SK-N-SH (cell line): ENCODE results near the gene NR2F1. TPM values are rescaled to one million over a fixed set of nuclear protein-coding genes. Genes with fewer than 3 reads are reported as not detected.

Experiments used
- CTCF ChIA-PET: fragments of 300-600, 350-600 bp; formaldehyde crosslinking; extraction: SDS; loops from one replicate; lab custom pipeline; 2021; lab: Yijun Ruan, JAX
- POLR2A ChIA-PET: fragments of 350-600 bp; sonication (Branson Sonifier 250); formaldehyde crosslinking; extraction: SDS; loops from one replicate; lab custom pipeline; 2020; ENCODE audit warnings: antibody characterized with exemption, inconsistent platforms; lab: Yijun Ruan, JAX
- DNase-seq: peaks from one replicate; pipeline ENCODE4 v3.0.0; 2012
- H2AFZ ChIP-seq: fragments of 200-600 bp; sonication (generic); 2 replicates; pipeline ENCODE4 v1.8.1; 2016; ENCODE audit warnings: antibody characterized with exemption, mild to moderate bottlenecking, low read depth
- H3F3A ChIP-seq: fragments of 200-600 bp; sonication (generic); replicated peaks from 2 replicates; pipeline ENCODE3; 2016; ENCODE audit warnings: antibody characterized with exemption, mild to moderate bottlenecking; ENCODE audit not compliant: insufficient read depth
- H3K27ac ChIP-seq, 2 experiments: fragments of 200-500 bp in 1 of 2; fragments of 200-600 bp in 1 of 2; sonication (Bioruptor generic) in 1 of 2; sonication (generic), shearing (Covaris generic) in 1 of 2; 2 replicates each; pipeline versions ENCODE4 v1.5.1 to v1.6.1; 2014 to 2016; ENCODE audit warnings: low read depth in 2 of 2, inconsistent platforms in 1 of 2, low read length in 1 of 2, mild to moderate bottlenecking in 1 of 2, mixed read lengths in 1 of 2
- H3K27me3 ChIP-seq: fragments of 200-600 bp; sonication (generic), shearing (Covaris generic); 2 replicates; pipeline ENCODE4 v1.6.1; 2016; ENCODE audit warnings: mixed run types; ENCODE audit not compliant: insufficient read depth
- H3K36me3 ChIP-seq, 2 experiments: fragments of 200-500 bp in 1 of 2; fragments of 200-600 bp in 1 of 2; sonication (Bioruptor generic) in 1 of 2; sonication (generic) in 1 of 2; replicated peaks in 1 of 2; 2 replicates each; pipeline versions ENCODE3 to v1.5.1; 2014 to 2016; ENCODE audit warnings: low read length in 1 of 2, mild to moderate bottlenecking in 1 of 2; ENCODE audit not compliant: insufficient read depth in 2 of 2, control insufficient read depth in 1 of 2
- H3K4me1 ChIP-seq, 2 experiments: fragments of 200-500 bp in 1 of 2; fragments of 200-600 bp in 1 of 2; sonication (Bioruptor generic) in 1 of 2; sonication (generic), shearing (Covaris generic) in 1 of 2; 2 replicates each; pipeline versions ENCODE4 v1.5.1 to v1.6.1; 2014 to 2016; ENCODE audit warnings: low read depth in 1 of 2, low read length in 1 of 2, mixed run types in 1 of 2; ENCODE audit not compliant: insufficient read depth in 2 of 2, control insufficient read depth in 1 of 2
- H3K4me2 ChIP-seq: fragments of 200-600 bp; sonication (generic), shearing (Covaris generic); 2 replicates; pipeline ENCODE4 v1.6.1; 2017; ENCODE audit warnings: mixed run types
- H3K4me3 ChIP-seq, 2 experiments: fragments of 200-500 bp in 1 of 2; fragments of 200-600 bp in 1 of 2; sonication (Bioruptor generic) in 1 of 2; sonication (generic), shearing (Covaris generic) in 1 of 2; 2 replicates each; pipeline versions ENCODE4 v1.5.1 to v1.8.1; 2014 to 2016; ENCODE audit warnings: low read depth in 2 of 2, inconsistent platforms in 1 of 2, low read length in 1 of 2, mild to moderate bottlenecking in 1 of 2, mixed read lengths in 1 of 2, moderate library complexity in 1 of 2
- H3K79me2 ChIP-seq: fragments of 200-600 bp; sonication (generic); 2 replicates; pipeline ENCODE4 v1.8.1; 2017; ENCODE audit warnings: mild to moderate bottlenecking; ENCODE audit not compliant: insufficient read depth
- H3K9ac ChIP-seq: fragments of 200-600 bp; sonication (generic); 2 replicates; pipeline ENCODE4 v1.6.1; 2017; ENCODE audit warnings: mixed run types
- H3K9me2 ChIP-seq: fragments of 200-600 bp; sonication (generic); 2 replicates; pipeline ENCODE4 v1.6.1; 2017; ENCODE audit warnings: mixed run types
- H3K9me3 ChIP-seq: fragments of 200-600 bp; sonication (generic); 2 replicates; pipeline ENCODE4 v1.6.1; 2017; ENCODE audit warnings: mixed run types, mild to moderate bottlenecking, moderate library complexity
- H4K20me1 ChIP-seq: fragments of 200-600 bp; sonication (generic); 2 replicates; pipeline ENCODE4 v1.6.1; 2017; ENCODE audit warnings: mild to moderate bottlenecking, mixed run types; ENCODE audit not compliant: insufficient read depth
- EP300 ChIP-seq, 2 experiments: IDR thresholded peaks; 2 replicates each; pipeline versions ENCODE4 v1.4.0 to v1.6.1; 2012; ENCODE audit warnings: borderline replicate concordance in 1 of 2, low read depth in 1 of 2, low read length in 1 of 2
- FOSL2 ChIP-seq: IDR thresholded peaks from 2 replicates; pipeline ENCODE4 v1.4.0; 2012; ENCODE audit warnings: low read depth, mild to moderate bottlenecking, moderate library complexity, borderline replicate concordance
- FOXM1 ChIP-seq: IDR thresholded peaks from 2 replicates; pipeline ENCODE4 v1.4.0; 2012; ENCODE audit warnings: low read depth, mild to moderate bottlenecking
- GATA2 ChIP-seq: sonication (generic); formaldehyde crosslinking; IDR thresholded peaks from 2 replicates; pipeline ENCODE4 v1.5.0; 2020; ENCODE audit warnings: mild to moderate bottlenecking, missing genetic modification reagents
- JUND ChIP-seq: IDR thresholded peaks from 2 replicates; pipeline ENCODE4 v1.4.0; 2012
- PBX3 ChIP-seq: IDR thresholded peaks from 2 replicates; pipeline ENCODE4; 2012
- RXRA ChIP-seq: IDR thresholded peaks from 2 replicates; pipeline ENCODE4 v1.4.0; 2012; ENCODE audit warnings: low read depth, mild to moderate bottlenecking, borderline replicate concordance
- TCF12 ChIP-seq: IDR thresholded peaks from 2 replicates; pipeline ENCODE4 v1.4.0; 2012
- TEAD4 ChIP-seq: IDR thresholded peaks from 2 replicates; pipeline ENCODE4 v1.4.0; 2012; ENCODE audit warnings: mild to moderate bottlenecking, borderline replicate concordance; ENCODE audit not compliant: insufficient read depth
- WGBS: methylation state at CpG from one replicate; pipeline ENCODE4 v1.1.6; 2017; ENCODE audit warnings: low lambda C conversion rate; 5-methylcytosine and 5-hydroxymethylcytosine counted together
- polyA plus RNA-seq, 3 experiments: library from polyadenylated mRNA; depleted of rRNA; stranded (reverse); fragments of >200 nt; gene quantifications; 2 replicates each; pipeline ENCODE4 v1.2.3, GENCODE V29; 2012
- TF ChIP-seq, protein P1 (sequence below): fragments of 200-600 bp; sonication (generic); IDR thresholded peaks from 2 replicates; pipeline ENCODE4 v1.6.1; 2017; ENCODE audit warnings: antibody characterized with exemption, mild to moderate bottlenecking, moderate library complexity
- TF ChIP-seq, protein P2 (sequence below): fragments of 150-350 bp; IDR thresholded peaks from 2 replicates; pipeline ENCODE4 v1.6.1; 2016; ENCODE audit warnings: mild to moderate bottlenecking, low read depth, low read length

NR2F1 gene
- polyA plus RNA-seq, 1 of the 3 experiments (the other 2 are of a cell fraction), result 47.1 TPM

DNA sequence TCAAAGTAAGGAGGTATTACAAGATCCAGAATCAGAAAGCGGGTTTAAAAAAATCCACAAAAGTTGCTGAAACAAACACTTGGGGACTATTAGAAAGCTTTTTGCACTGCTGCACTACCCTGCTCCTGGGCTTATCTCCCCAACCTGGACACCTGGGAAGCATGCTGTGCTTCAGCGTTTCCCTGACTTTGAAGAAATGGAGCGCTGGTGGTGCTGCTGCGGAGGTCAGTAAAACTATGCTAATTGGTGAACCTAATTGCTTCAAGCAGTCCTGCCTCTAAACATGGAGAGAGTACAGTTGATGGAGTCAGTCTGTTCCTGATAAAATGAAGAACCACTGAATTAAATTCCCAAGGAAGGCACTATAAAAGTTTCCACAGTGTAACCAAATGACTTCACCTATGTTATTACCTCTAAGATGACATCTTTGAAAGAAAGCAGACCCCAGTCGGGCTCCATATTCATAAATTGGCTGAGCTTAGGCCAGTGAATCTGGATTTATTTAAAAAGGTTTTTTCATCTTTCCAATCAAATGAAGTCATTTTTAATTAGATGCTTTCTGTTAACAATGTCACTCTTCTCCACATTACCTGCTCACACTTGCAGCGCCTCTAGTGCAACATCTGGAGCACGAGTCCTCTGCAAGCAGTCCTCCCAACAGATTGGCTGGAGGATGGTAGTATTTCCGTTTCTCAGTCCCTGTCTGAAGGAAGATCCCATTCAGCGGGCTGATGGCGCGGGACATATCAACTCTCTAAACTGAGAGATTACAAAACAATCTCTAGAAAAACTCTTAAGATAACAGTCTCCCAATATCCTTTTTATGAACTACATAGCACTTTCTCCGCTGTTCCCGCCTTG lies 13.5 kb upstream of the NR2F1 start:
- TF ChIP-seq FOXM1, result no peak
- no peak for TF ChIP-seq TEAD4
- peak in 1 of 2 experiments; percentile 29; a peak in 1 of 4 replicates for TF ChIP-seq EP300 (IDR thresholded peaks at IDR 0.05; ENCODE audit: borderline replicate concordance in 1 of 2, low read depth in 1 of 2, low read length in 1 of 2)
- TF ChIP-seq TCF12, result peak; percentile 54
- no peak for TF ChIP-seq PBX3
- peak; percentile 41; the same call in 1 of the 2 replicates for TF ChIP-seq GATA2 (CRISPR knock-in tag)
- TF ChIP-seq RXRA, result no peak
- peak overlapping the region in 1 of 2 experiments; percentile 16; a peak in 1 of 4 replicates for H3K27ac ChIP-seq
- WGBS, result 74% methylated on average over 13 of the region's 13 CpGs
- POLR2A ChIA-PET, result no interaction called here
- no peak overlapping the region for H3K9ac ChIP-seq
- H3K36me3 ChIP-seq, result peaks cover 0 to 11% of the 10 kb centered on the region in 2 experiments
- H3K79me2 ChIP-seq, result peaks cover 17% of the 10 kb centered on the region; the same call in 1 of the 2 replicates
- CTCF ChIA-PET, result interaction anchor here (0.6 to 1.4 kb wide), 4 partner anchors 9 to 1123 kb away, joined by 3 to 4 read pairs (median 3); no protein-coding TSS in a partner anchor
- no peak overlapping the region for H3K4me2 ChIP-seq
- H2AFZ ChIP-seq, result no peak overlapping the region
- H3K4me3 ChIP-seq, result no peak overlapping the region; a peak in 1 of 4 replicates
- H3K9me3 ChIP-seq, result no peaks in the 10 kb centered on the region
- no peaks in the 10 kb centered on the region for H3K9me2 ChIP-seq
- H3F3A ChIP-seq, result peaks cover 5% of the 10 kb centered on the region
- no peaks in the 10 kb centered on the region for H3K27me3 ChIP-seq
- peaks cover 0 to 11% of the 10 kb centered on the region in 2 experiments; a peak in 2 of 4 replicates for H3K4me1 ChIP-seq
- peak; percentile 48 for DNase-seq
- H4K20me1 ChIP-seq, result no peaks in the 10 kb centered on the region

DNA sequence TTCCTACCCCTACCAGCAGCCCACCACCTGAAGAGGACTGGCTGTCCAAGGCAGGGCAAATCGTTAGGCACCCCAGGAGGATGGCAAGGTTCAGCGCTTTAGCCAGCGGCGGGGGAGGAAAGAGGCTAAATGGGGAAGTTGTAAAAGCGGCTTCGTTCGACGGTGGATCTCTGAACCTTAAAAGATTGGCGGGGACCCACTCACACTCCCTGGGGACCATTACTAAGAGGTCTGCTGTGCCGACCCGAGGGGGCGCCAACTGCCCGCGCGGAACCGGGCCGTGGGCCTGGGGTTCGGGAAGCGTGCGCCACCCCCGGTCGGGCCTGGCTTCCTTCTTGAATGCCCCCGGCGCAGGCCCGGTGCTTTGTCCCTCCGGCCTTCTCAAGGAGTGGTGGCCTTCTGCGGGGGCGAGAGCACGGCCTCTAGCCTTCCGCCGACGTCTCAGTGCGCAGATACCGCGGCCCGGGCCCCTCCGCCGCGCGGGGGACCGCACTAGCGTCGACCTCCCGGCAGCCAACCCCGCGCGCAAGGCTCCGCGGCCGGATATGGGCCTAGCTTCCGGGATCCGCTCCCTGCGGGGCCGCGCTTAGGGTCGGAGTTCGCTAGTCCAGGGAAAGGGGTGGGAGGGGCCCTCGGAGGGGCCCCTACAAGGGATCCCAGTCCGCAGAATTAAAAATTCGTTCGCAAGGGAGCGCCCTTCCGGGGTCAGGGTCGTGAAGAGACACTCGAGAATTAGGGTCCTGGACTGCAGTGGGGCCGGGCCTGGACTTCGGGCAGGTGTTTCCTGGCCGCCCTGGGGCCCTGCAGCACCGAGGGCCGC lies 12.5 kb upstream of the NR2F1 start:
- TF ChIP-seq JUND (no peak), FOSL2 (no peak)
- TF ChIP-seq, protein P1, sequence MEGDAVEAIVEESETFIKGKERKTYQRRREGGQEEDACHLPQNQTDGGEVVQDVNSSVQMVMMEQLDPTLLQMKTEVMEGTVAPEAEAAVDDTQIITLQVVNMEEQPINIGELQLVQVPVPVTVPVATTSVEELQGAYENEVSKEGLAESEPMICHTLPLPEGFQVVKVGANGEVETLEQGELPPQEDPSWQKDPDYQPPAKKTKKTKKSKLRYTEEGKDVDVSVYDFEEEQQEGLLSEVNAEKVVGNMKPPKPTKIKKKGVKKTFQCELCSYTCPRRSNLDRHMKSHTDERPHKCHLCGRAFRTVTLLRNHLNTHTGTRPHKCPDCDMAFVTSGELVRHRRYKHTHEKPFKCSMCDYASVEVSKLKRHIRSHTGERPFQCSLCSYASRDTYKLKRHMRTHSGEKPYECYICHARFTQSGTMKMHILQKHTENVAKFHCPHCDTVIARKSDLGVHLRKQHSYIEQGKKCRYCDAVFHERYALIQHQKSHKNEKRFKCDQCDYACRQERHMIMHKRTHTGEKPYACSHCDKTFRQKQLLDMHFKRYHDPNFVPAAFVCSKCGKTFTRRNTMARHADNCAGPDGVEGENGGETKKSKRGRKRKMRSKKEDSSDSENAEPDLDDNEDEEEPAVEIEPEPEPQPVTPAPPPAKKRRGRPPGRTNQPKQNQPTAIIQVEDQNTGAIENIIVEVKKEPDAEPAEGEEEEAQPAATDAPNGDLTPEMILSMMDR, result no peak
- TF ChIP-seq, protein P2, sequence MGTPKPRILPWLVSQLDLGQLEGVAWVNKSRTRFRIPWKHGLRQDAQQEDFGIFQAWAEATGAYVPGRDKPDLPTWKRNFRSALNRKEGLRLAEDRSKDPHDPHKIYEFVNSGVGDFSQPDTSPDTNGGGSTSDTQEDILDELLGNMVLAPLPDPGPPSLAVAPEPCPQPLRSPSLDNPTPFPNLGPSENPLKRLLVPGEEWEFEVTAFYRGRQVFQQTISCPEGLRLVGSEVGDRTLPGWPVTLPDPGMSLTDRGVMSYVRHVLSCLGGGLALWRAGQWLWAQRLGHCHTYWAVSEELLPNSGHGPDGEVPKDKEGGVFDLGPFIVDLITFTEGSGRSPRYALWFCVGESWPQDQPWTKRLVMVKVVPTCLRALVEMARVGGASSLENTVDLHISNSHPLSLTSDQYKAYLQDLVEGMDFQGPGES, result no peak
- Histone ChIP-seq H3K9me3 (no peaks in the 10 kb centered on the region), H3K4me2 (no peak overlapping the region), H3K4me3 (no peak overlapping the region), H3K9me2 (no peaks in the 10 kb centered on the region), H3K4me1 (peaks cover 0 to 15% of the 10 kb centered on the region in 2 experiments; a peak in 2 of 4 replicates), H3F3A (no peaks in the 10 kb centered on the region), H3K27me3 (no peaks in the 10 kb centered on the region), H3K27ac (no peak overlapping the region), H3K9ac (no peak overlapping the region), H4K20me1 (no peaks in the 10 kb centered on the region), H3K79me2 (peaks cover 26% of the 10 kb centered on the region; the same call in 1 of the 2 replicates), H2AFZ (no peak overlapping the region), H3K36me3 (peaks cover 0 to 11% of the 10 kb centered on the region in 2 experiments)
- DNase-seq, result no peak
- ChIA-PET CTCF (interaction anchor here (1.1 kb wide), 1 partner anchor 8 kb away, joined by 3 read pairs; no protein-coding TSS in a partner anchor), POLR2A (no interaction called here)
- WGBS, result 96% methylated on average over 53 of the region's 70 CpGs
